ENCODE results near the gene LRRTM4. TPM values are rescaled to one million over a fixed set of nuclear protein-coding genes. Genes with fewer than 3 reads are reported as not detected.

LRRTM4 gene
- total RNA-seq, 1 experiment from 2014 or later, result 0.13 TPM

DNA sequence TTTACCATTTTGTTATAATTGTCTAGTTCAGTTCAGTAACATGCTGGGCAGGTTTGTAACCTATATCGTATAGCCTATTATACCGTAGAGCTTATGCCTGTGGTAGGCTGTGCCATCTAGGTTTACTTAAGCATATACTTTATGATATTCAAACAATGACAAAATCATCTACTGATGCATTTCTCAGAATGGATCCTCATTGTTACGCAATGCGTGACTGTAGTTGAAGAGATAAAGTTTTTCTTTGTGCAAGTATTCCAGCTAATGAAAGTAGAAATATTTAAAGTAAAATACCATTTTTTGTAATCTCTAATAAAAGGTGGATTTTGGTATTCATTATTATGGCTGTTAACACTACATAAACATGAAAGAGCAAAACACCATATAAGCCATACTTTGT, 100.2 kb downstream of the LRRTM4 start:
- H3K4me3 ChIP-seq (ENCODE audit: low read depth, low read length, poor library complexity, severe bottlenecking), result no peak overlapping the region
- no peaks in the 10 kb centered on the region for H3K9me3 ChIP-seq (ENCODE audit: low read depth, low read length, poor library complexity, severe bottlenecking)
- no peak for DNase-seq (ENCODE audit: low spot score)
- ChIA-PET CTCF (no interaction called here), POLR2A (ENCODE audit: low non-redundant PET) (no interaction called here)
- intact Hi-C loops (cut with micrococcal nuclease; ENCODE audit: unreplicated experiment), result no loop called here
- no peaks in the 10 kb centered on the region for H3K27me3 ChIP-seq (replicated peaks; ENCODE audit: insufficient read depth, low read depth, low read length, poor library complexity)
- H3K27ac ChIP-seq (ENCODE audit: low read depth, low read length, poor library complexity, severe bottlenecking), result no peak overlapping the region
- no TSS peak for BruUV-seq (replicated peaks)
- no peaks in the 10 kb centered on the region for H3K36me3 ChIP-seq (ENCODE audit: insufficient read depth, low read length, poor library complexity, severe bottlenecking)
- TF ChIP-seq EZH2 (IDR thresholded peaks at IDR 0.05; ENCODE audit: borderline replicate concordance, low read depth, low read length, poor library complexity, severe bottlenecking), result no peak
- TF ChIP-seq, protein P1, sequence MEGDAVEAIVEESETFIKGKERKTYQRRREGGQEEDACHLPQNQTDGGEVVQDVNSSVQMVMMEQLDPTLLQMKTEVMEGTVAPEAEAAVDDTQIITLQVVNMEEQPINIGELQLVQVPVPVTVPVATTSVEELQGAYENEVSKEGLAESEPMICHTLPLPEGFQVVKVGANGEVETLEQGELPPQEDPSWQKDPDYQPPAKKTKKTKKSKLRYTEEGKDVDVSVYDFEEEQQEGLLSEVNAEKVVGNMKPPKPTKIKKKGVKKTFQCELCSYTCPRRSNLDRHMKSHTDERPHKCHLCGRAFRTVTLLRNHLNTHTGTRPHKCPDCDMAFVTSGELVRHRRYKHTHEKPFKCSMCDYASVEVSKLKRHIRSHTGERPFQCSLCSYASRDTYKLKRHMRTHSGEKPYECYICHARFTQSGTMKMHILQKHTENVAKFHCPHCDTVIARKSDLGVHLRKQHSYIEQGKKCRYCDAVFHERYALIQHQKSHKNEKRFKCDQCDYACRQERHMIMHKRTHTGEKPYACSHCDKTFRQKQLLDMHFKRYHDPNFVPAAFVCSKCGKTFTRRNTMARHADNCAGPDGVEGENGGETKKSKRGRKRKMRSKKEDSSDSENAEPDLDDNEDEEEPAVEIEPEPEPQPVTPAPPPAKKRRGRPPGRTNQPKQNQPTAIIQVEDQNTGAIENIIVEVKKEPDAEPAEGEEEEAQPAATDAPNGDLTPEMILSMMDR (conservative IDR thresholded peaks at IDR 0.05; ENCODE audit: low read depth, low read length), result no peak
- no peaks in the 10 kb centered on the region for H3K4me1 ChIP-seq (ENCODE audit: insufficient read depth, low read length, poor library complexity, severe bottlenecking)

DNA sequence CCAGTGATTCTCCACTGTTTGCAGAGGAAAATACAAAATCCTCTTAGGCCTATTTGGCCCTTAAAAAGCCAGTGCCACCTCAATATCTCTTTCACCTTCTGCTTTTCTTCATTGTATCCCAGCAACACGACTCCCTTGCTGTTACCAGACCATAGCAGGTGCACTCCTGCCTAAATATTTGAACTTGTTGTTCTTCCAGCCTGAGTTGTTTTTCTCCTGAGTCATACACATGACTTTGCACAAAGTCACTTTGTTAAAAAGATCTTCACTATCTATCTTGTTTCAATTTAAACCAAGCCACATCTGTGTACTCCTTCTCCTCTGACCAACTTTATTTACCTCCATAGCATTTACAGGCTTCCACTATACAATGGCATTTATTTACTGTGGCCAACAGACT, 103.6 kb downstream of the LRRTM4 start:
- H3K4me3 ChIP-seq (ENCODE audit: low read depth, low read length, poor library complexity, severe bottlenecking), result no peak overlapping the region
- ChIA-PET POLR2A (ENCODE audit: low non-redundant PET) (no interaction called here), CTCF (no interaction called here)
- intact Hi-C loops (cut with micrococcal nuclease; ENCODE audit: unreplicated experiment), result no loop called here
- TF ChIP-seq, protein P1 (conservative IDR thresholded peaks at IDR 0.05; ENCODE audit: low read depth, low read length), result no peak
- no peak for TF ChIP-seq EZH2 (IDR thresholded peaks at IDR 0.05; ENCODE audit: borderline replicate concordance, low read depth, low read length, poor library complexity, severe bottlenecking)
- no peak overlapping the region for H3K27ac ChIP-seq (ENCODE audit: low read depth, low read length, poor library complexity, severe bottlenecking)
- H3K9me3 ChIP-seq (ENCODE audit: low read depth, low read length, poor library complexity, severe bottlenecking), result no peaks in the 10 kb centered on the region
- H3K36me3 ChIP-seq (ENCODE audit: insufficient read depth, low read length, poor library complexity, severe bottlenecking), result no peaks in the 10 kb centered on the region
- no TSS peak for BruUV-seq (replicated peaks)
- no peak for DNase-seq (ENCODE audit: low spot score)
- H3K27me3 ChIP-seq (replicated peaks; ENCODE audit: insufficient read depth, low read depth, low read length, poor library complexity), result no peaks in the 10 kb centered on the region
- H3K4me1 ChIP-seq (ENCODE audit: insufficient read depth, low read length, poor library complexity, severe bottlenecking), result no peaks in the 10 kb centered on the region

DNA sequence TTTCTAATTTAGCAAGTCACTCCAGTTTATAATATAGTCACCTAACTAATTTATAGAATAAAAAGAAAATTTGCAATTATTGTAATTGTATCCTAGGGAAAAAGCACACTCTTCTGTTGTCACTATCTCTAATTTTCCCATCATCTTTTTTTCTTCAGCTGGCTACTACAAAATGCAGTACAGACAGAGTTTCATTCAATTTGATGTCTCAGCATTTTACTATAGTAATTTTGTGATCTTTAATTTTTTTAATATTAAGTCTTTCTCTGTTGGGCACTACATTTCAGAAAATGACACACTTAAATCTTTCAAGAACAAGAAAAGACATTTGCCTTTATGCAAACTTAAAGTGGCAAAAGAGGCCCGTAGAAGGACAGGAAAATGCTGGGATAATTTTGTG, 118.0 kb downstream of the LRRTM4 start:
- TF ChIP-seq, protein P1 (conservative IDR thresholded peaks at IDR 0.05; ENCODE audit: low read depth, low read length), result no peak
- no peak for TF ChIP-seq EZH2 (IDR thresholded peaks at IDR 0.05; ENCODE audit: borderline replicate concordance, low read depth, low read length, poor library complexity, severe bottlenecking)
- DNase-seq (ENCODE audit: low spot score), result no peak
- intact Hi-C loops (cut with micrococcal nuclease; ENCODE audit: unreplicated experiment), result no loop called here
- no peaks in the 10 kb centered on the region for H3K27me3 ChIP-seq (replicated peaks; ENCODE audit: insufficient read depth, low read depth, low read length, poor library complexity)
- no TSS peak for BruUV-seq (replicated peaks)
- no peaks in the 10 kb centered on the region for H3K9me3 ChIP-seq (ENCODE audit: low read depth, low read length, poor library complexity, severe bottlenecking)
- CTCF ChIA-PET, result no interaction called here
- H3K4me1 ChIP-seq (ENCODE audit: insufficient read depth, low read length, poor library complexity, severe bottlenecking), result no peaks in the 10 kb centered on the region
- POLR2A ChIA-PET (ENCODE audit: low non-redundant PET), result no interaction called here
- H3K27ac ChIP-seq (ENCODE audit: low read depth, low read length, poor library complexity, severe bottlenecking), result no peak overlapping the region
- no peaks in the 10 kb centered on the region for H3K36me3 ChIP-seq (ENCODE audit: insufficient read depth, low read length, poor library complexity, severe bottlenecking)
- H3K4me3 ChIP-seq (ENCODE audit: low read depth, low read length, poor library complexity, severe bottlenecking), result no peak overlapping the region

All from A673 (cell line).